Keratinocyte (primary cell): ENCODE measurements around the gene TGFBI. TPM values are rescaled to one million over a fixed set of nuclear protein-coding genes. Genes with fewer than 3 reads are reported as not detected.

Experiments
- DNase-seq: peaks from one replicate; pipeline ENCODE4 v3.0.0-alpha.2; 2011; ENCODE audit warnings: low read depth, missing footprints, low spot score
- FAIRE-seq: peaks from 2 replicates; lab custom pipeline; 2011; peaks lifted over from hg19 to GRCh38; lab: Jason Lieb, UNC
- H2AFZ ChIP-seq: 2 replicates; pipeline ENCODE4 v1.6.0; 2012; ENCODE audit warnings: low read length, control low read depth, inconsistent platforms; ENCODE audit not compliant: control insufficient read depth
- H3K27ac ChIP-seq: 2 replicates; pipeline ENCODE4 v1.5.1; 2011; ENCODE audit warnings: low read length; ENCODE audit not compliant: control insufficient read depth, insufficient read depth
- H3K27me3 ChIP-seq: 3 replicates; pipeline ENCODE4 v1.6.0; 2011; ENCODE audit warnings: low read length; ENCODE audit not compliant: control insufficient read depth, insufficient read depth; ENCODE audit errors: extremely low read depth
- H3K36me3 ChIP-seq, 2 experiments: 2 replicates in 1 of 2; 3 replicates in 1 of 2; pipeline ENCODE4 v1.5.1; 2011; ENCODE audit warnings: low read length in 2 of 2, mild to moderate bottlenecking in 1 of 2; ENCODE audit not compliant: control insufficient read depth in 2 of 2, insufficient read depth in 2 of 2; ENCODE audit errors: extremely low read depth in 1 of 2
- H3K4me1 ChIP-seq: 3 replicates; pipeline ENCODE4 v1.5.1; 2011; ENCODE audit warnings: low read length; ENCODE audit not compliant: control insufficient read depth, insufficient read depth; ENCODE audit errors: extremely low read depth
- H3K4me2 ChIP-seq: 3 replicates; pipeline ENCODE4 v1.6.0; 2011; ENCODE audit warnings: low read depth, low read length; ENCODE audit not compliant: control insufficient read depth, insufficient read depth; ENCODE audit errors: extremely low read depth
- H3K4me3 ChIP-seq, 3 experiments: fragments of 200-600 bp in 1 of 3; sonication (generic) in 1 of 3; 2 replicates in 2 of 3; 3 replicates in 1 of 3; pipeline ENCODE4 v1.5.1; 2011 to 2016; ENCODE audit warnings: low read length in 3 of 3, mild to moderate bottlenecking in 3 of 3, control low read depth in 2 of 3, inconsistent platforms in 1 of 3, low read depth in 1 of 3, mixed read lengths in 1 of 3, mixed run types in 1 of 3, moderate library complexity in 1 of 3; ENCODE audit not compliant: control insufficient read depth in 2 of 3, insufficient read depth in 2 of 3; ENCODE audit errors: extremely low read depth in 1 of 3
- H3K79me2 ChIP-seq: 2 replicates; pipeline ENCODE4 v1.6.0; 2012; ENCODE audit warnings: low read length; ENCODE audit not compliant: control insufficient read depth, insufficient read depth
- H3K9ac ChIP-seq: 3 replicates; pipeline ENCODE4 v1.6.0; 2011; ENCODE audit warnings: low read length; ENCODE audit not compliant: control insufficient read depth, insufficient read depth; ENCODE audit errors: extremely low read depth
- H3K9me1 ChIP-seq: 3 replicates; pipeline ENCODE4 v1.6.0; 2011; ENCODE audit warnings: low read length; ENCODE audit not compliant: control insufficient read depth, insufficient read depth; ENCODE audit errors: extremely low read depth
- H3K9me3 ChIP-seq: 2 replicates; pipeline ENCODE4 v1.5.1; 2012; ENCODE audit warnings: low read depth, low read length; ENCODE audit not compliant: control insufficient read depth
- H4K20me1 ChIP-seq: 3 replicates; pipeline ENCODE4 v1.6.0; 2011; ENCODE audit warnings: low read length; ENCODE audit not compliant: control insufficient read depth, insufficient read depth; ENCODE audit errors: extremely low read depth
- EZH2 ChIP-seq: IDR thresholded peaks from one replicate; pipeline ENCODE4 v1.6.1; 2012; ENCODE audit warnings: inconsistent platforms, mild to moderate bottlenecking, low read length, moderate library complexity
- dilution Hi-C: fragments of 300-500 bp; cut with MboI; formaldehyde crosslinking; loops from one replicate; pipeline ENCODE4 v1.7.0; 2020; ENCODE audit warnings: low sequenced_read_pairs; ENCODE audit not compliant: extremely low pct_ligation_motif_present
- polyA plus RNA-seq, 5 experiments: library from polyadenylated mRNA; depleted of rRNA in 3 of 5; stranded (reverse) in 3 of 5; stranded (forward) in 1 of 5; unstranded in 1 of 5; fragments of >200 nt; gene quantifications; 1 replicate in 1 of 5; 2 replicates in 3 of 5; 3 replicates in 1 of 5; pipeline versions ENCODE4 v1.2.1 to v1.2.3, GENCODE V29; 2011 to 2012; ENCODE audit warnings: missing spikeins in 2 of 5, low read depth in 1 of 5, low replicate concordance in 1 of 5
- TF ChIP-seq, protein P1 (sequence below), 3 experiments: IDR thresholded peaks in 1 of 3; conservative IDR thresholded peaks in 1 of 3; optimal IDR thresholded peaks in 1 of 3; 2 replicates in 2 of 3; 3 replicates in 1 of 3; pipeline versions ENCODE3 to v1.5.1; 2011; ENCODE audit warnings: low read length in 3 of 3, mild to moderate bottlenecking in 3 of 3, moderate library complexity in 2 of 3, control low read depth in 1 of 3, inconsistent platforms in 1 of 3; ENCODE audit not compliant: insufficient read depth in 2 of 3; ENCODE audit errors: extremely low read depth in 1 of 3

TGFBI gene
- polyA plus RNA-seq, 1 donor (not counting 4 experiments of a cell fraction or from before 2014, with no cell fraction given) = 270 TPM

DNA sequence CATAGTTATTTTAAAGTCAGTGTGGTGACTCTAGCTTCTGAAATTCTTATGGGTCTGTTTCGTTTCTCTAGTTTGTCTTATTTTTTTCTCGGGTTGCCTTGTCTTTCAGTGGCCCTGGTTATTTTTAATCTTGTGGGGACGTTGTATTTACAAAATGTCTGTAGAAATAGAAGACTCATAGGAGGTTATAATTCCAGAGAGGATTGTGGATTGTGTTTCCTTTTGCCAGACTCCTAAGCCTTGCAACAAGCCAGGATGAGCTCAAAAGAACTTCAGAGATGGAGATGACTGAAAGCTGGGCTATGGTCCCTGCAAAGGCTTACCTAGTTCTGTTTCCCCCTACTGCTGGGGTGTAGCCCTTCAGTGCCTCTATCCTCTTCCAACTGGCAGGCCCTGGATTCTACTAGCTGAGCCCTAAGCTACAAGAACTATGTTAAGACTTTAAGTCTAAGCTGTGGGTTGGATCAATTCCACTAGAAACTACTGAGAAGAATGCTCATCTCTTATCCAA lies 41.8 kb upstream of the TGFBI start:
- no peak overlapping the region for H3K27ac ChIP-seq
- H3K9me1 ChIP-seq = no peaks in the 10 kb centered on the region
- H3K4me3 ChIP-seq = no peak overlapping the region
- no peaks in the 10 kb centered on the region for H3K9me3 ChIP-seq
- no peaks in the 10 kb centered on the region for H3K36me3 ChIP-seq
- no peak overlapping the region for H3K9ac ChIP-seq
- FAIRE-seq (no peak), DNase-seq (no peak)
- H3K4me2 ChIP-seq = no peak overlapping the region
- no peak overlapping the region for H2AFZ ChIP-seq
- TF ChIP-seq, protein P1, sequence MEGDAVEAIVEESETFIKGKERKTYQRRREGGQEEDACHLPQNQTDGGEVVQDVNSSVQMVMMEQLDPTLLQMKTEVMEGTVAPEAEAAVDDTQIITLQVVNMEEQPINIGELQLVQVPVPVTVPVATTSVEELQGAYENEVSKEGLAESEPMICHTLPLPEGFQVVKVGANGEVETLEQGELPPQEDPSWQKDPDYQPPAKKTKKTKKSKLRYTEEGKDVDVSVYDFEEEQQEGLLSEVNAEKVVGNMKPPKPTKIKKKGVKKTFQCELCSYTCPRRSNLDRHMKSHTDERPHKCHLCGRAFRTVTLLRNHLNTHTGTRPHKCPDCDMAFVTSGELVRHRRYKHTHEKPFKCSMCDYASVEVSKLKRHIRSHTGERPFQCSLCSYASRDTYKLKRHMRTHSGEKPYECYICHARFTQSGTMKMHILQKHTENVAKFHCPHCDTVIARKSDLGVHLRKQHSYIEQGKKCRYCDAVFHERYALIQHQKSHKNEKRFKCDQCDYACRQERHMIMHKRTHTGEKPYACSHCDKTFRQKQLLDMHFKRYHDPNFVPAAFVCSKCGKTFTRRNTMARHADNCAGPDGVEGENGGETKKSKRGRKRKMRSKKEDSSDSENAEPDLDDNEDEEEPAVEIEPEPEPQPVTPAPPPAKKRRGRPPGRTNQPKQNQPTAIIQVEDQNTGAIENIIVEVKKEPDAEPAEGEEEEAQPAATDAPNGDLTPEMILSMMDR (optimal IDR thresholded peaks at IDR 0.05 in 1 of 3, IDR thresholded peaks at IDR 0.05 in 1 of 3, conservative IDR thresholded peaks at IDR 0.05 in 1 of 3; ENCODE audit: extremely low read depth in 1 of 3, insufficient read depth in 2 of 3, low read length in 3 of 3) = no peak
- TF ChIP-seq EZH2 = no peak
- no peaks in the 10 kb centered on the region for H3K4me1 ChIP-seq
- no peaks in the 10 kb centered on the region for H3K79me2 ChIP-seq
- dilution Hi-C loops = no loop called here
- H4K20me1 ChIP-seq = no peaks in the 10 kb centered on the region
- no peaks in the 10 kb centered on the region for H3K27me3 ChIP-seq

DNA sequence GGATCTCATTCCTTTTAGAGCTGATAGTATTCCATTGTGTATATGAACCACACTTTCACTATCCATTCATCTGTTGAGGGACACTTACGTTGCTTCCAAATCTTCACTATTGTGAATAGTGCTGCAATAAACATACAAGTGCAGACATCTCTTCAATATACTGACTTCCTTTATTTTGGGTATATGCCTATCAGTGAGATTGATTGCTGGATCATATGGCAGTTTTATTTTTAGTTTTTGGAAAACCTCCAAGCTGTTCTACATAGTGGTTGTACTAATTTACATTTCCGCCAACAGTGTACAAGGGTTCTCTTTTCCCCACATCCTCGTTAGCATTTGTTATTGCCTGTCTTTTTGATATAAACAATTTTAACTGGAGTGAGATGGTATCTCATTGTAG lies 40.2 kb upstream of the TGFBI start:
- Histone ChIP-seq H3K27ac (no peak overlapping the region), H3K4me3 (no peak overlapping the region), H2AFZ (no peak overlapping the region), H3K4me1 (no peaks in the 10 kb centered on the region), H3K36me3 (no peaks in the 10 kb centered on the region), H3K9ac (no peak overlapping the region), H3K4me2 (no peak overlapping the region), H3K27me3 (no peaks in the 10 kb centered on the region), H3K79me2 (no peaks in the 10 kb centered on the region), H3K9me1 (no peaks in the 10 kb centered on the region), H3K9me3 (no peaks in the 10 kb centered on the region), H4K20me1 (no peaks in the 10 kb centered on the region)
- DNase-seq = no peak
- TF ChIP-seq, protein P1 (optimal IDR thresholded peaks at IDR 0.05 in 1 of 3, IDR thresholded peaks at IDR 0.05 in 1 of 3, conservative IDR thresholded peaks at IDR 0.05 in 1 of 3; ENCODE audit: extremely low read depth in 1 of 3, insufficient read depth in 2 of 3, low read length in 3 of 3) = no peak
- TF ChIP-seq EZH2 = no peak
- dilution Hi-C loops = no loop called here
- FAIRE-seq = no peak
